HG03457 (cell line): Measurements from ENCODE around the gene COMTD1.
A peak's percentile ranks its signal among the peaks of the same experiment; 100 is the strongest.
"Not testable (repeated sequence)": the region's sequence is repeated elsewhere in the genome, so short reads cannot be mapped to it uniquely, and the experiment has no call there.

Experiments used
- ATAC-seq: cut with Tn5 transposase; IDR thresholded peaks from one replicate; pipeline ENCODE4 v1.9.1; 2021; ENCODE audit warnings: moderate number of reproducible peaks; ENCODE audit not compliant: unreplicated experiment

COMTD1 gene

DNA sequence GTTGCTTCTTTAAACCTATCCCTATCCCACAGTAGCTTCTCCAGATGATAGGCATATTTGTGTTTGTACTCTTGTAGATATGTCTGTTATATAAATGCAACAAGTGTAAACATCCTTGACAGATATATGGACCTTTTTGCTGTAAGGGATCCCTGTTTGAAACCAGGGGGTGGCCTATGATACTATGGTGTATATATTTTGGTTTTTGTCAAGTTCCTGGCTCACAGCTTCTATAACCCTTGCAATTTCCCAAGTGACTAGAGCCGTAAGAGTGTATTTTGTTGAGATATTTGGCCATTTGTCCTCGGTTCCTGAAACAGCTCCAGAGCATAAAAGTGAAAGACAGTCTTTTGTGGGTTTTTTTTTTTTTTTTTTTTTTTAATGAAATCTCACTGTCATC, 9.7 kb downstream of the COMTD1 start:
- no peak for ATAC-seq

- ATAC-seq, result no peak
Measured at GRCh38 chr10:75223507-75223906, 12.2 kb downstream of the COMTD1 start.

DNA sequence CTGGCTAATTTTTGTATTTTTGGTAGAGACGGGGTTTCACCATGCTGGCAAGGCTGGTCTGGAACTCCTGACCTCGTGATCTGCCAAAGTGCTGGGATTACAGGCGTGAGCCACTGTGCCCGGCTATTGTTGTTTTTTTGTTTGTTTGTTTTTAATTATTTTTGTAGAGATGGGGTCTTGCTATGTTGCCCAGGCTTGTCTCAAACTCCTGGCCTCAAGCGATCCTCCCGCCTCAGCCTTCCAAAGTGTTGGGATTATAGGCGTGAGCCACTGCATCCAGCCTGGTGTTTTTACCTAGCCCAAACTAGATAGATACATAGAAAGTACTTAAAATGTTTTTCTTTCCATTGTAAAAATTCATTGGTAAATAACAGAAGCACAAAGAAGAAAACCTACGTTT, 14.3 kb downstream of the COMTD1 start:
- ATAC-seq, result not testable (repeated sequence)

- ATAC-seq, result no peak
Measured at GRCh38 chr10:75220274-75220673, 15.5 kb downstream of the COMTD1 start.

GRCh38 chr10:75212343-75212742, 23.4 kb downstream of the COMTD1 start:
- no peak for ATAC-seq

DNA sequence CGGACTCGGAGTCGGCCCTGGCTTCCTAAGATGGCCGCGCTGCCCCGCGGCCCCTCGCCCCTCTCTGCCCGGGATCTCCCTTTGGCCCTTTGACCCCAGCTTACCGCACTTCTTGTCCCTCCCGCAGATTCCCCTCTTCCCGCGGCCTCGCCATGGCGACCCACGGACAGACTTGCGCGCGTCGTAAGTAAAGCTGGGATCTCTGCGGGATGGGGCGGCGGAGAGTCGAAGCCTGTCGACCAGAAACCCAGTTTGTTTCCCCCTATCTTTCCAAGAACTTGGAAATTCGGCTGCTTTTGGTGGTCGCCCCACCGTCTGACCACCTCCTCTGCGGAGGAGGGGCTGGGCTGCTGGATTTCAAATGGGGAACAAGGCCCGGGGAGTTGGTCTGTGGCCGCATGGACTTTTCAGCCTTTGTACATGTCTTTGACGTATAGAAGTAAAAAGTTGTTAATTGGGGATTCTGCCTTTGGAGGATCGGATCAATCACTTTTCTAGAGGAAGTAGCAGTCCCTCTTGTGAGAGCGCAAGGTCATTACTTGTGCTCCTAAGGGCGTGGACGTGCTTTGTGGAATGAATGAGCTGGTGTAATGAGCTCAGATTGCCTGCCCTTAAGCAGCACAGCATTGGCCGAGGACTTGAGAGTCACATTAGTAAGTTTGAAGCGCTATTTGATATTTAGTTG, 24.6 kb downstream of the COMTD1 start:
- no peak for ATAC-seq

DNA sequence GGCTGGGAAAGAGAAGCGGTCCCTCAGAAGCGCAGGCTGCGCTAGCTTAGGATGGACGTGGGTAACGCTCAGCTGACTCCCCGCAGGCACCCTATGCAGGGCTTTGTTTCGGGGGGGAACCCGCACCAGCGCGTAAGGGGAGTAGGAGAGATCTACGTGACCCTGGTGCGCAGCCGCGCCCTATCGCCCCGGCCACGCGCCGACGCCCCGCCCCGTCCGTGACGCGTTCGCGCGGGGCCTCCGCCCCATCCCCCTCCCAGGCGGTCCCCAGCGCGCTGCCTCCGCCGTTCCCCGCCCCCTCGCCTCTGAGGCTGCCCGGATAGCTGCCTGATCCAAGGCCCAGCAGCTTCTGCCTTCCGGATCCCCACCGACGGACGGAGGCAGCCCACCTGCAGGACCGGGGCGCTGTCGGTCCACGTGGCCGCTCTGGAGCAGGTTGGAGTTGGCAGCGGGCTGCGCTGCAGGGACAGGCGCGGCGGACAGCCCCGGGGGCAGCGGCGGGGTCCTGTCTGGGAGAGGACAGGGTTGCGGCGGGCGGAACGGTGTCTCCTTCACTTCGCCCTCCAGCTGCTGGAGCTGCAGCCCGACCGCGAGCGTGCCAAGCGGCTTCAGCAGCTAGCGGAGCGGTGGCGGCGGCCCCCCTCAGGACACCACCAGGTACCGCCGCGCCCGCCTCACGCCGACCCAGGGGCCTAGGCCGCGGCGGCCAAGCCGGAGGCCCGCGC, 25.3 kb downstream of the COMTD1 start, which contains the start of gene VDAC2:
TSS of gene VDAC2 (plus strand) at position 515 of the 725 bp plus-strand sequence. CDS start 363 bp downstream, outside the sequence.
- ATAC-seq, result peak; percentile 88

DNA sequence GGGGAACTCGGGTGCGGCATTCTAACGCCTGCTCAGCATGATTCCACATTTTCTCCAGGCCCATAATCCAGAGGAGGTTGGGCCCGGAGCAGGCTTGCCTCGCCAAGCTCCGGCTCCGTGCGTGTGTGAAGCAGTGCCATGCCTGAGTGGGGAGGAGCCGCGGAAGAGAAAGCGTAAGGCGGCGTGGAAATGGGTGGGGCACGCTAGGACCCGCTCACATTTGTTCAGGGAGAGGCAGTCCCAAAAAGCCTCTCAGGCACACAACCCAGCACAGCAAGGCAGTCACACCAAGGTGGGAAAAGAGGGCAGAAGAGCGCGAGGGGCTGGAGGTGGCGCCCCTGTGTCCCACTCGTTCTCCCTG, 25.9 kb downstream of the COMTD1 start:
- ATAC-seq, result peak; percentile 32

DNA sequence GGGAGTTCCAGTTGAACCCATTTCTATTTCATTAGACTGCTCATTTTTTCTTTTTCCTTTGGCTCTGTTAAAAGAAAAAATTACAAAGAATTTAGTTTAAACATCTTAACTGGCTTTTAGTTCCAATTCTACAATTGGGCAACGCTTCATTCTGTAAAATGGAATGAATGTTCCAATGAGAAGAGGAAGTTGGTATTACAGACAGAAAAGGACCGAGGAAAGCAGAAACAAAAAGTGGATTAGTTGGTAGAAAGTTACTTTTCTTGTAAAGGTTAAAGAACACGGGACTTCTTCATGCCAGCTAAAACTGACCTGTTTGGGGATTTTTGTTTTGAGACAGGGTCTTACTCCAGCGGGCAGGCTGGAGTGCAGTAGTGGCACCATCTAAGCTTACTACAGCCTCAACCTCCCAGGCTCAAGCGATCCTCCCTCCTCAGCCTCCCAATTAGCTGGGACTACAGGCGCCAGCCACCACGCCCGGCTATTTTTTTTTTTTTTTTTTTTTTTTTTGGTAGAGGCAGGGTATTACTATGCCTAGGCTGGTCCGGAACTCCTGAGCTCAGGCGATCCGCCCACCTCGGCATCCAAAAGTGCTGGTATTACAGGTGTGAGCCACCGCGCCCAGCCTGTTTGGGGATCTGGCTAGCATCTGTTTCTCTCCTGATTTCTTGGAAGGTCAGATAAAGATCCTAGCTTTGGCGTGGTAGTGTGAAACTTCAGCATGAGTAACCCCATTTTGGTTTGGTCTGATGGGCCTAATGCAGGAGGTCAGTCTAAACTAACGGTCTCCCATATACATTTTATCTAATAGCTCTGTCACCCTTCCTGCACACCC, 26.5 kb downstream of the COMTD1 start:
- ATAC-seq, result no peak

GRCh38 chr10:75208181-75208580, 27.6 kb downstream of the COMTD1 start:
- no peak for ATAC-seq

- no peak for ATAC-seq
Measured at GRCh38 chr10:75207857-75208144, 28.0 kb downstream of the COMTD1 start.

DNA sequence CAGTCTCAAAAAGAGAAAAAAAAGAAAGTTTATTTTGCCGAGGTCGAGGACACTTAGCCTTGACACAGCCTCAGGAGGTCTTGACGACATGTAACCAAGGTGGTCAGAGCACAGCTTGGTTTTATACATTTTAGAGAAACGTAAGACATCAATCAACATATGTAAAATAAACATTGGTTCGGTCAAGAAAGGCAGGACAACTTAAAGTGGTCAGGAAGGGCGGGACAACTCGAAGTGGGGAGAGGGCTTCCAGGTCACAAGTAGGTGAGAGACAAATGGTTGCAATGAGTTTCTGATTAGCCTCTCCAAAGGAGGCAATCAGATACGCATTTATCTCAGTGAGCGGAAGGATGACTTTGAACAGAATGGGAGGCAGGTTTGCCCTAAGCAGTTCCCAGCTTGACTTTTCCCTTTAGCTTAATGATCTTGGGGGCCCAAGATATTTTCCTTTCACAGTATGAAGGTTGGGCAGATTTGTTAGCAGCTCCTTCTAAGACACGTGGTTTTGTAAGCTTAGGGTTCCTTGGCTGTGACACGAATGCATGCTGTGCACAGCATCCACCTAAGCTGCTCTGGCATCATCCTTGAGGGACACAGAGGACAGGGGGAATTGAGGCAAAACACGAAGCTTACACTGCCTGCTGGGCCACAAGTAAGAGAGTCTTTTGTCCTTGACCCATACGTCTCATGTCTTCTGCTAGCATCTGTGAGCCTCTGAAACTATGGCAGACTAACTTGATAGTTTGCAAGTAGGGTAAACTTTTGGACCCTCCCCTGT, 28.5 kb downstream of the COMTD1 start:
- no peak for ATAC-seq

DNA sequence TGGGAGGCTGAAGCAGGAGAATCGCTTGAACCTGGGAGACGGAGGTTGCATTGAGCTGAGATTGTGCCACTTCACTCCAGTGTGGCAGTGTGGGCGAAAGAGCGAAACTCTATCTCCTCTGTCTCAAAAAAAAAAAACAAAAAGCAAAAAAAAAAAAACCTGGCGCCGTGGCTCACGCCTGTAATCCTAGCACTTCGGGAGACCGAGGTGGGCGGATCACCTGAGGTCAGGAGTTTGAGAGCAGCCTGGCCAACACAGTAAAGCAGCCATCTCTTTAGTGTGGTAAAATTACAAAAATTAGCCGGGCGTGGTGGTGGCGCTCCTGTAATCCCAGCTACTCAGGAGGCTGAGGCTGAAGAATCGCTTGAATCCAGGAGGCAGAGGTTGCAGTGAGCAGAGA, 29.1 kb downstream of the COMTD1 start:
- ATAC-seq, result not testable (repeated sequence)

GRCh38 chr10:75205908-75206307, 29.8 kb downstream of the COMTD1 start:
- ATAC-seq, result no peak

DNA sequence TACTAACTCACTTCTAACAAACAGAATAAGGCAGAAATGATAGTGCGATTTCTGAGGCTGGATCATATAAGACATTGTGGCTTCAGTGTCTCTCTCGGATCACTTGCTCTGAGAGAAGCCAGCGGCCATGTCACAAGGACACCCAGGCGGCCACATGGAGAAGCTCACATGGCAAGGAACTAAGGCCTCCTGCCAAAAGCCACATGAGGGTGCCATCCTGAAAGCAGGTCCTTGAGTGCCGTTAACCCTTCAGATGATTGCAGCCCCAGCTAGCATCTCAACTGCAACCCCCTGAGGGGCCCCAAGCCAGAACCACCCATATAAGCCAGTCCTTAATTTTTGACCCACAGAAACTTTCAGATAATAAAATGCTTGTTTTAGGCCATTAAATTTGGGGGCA, 32.0 kb downstream of the COMTD1 start:
- ATAC-seq, result no peak

DNA sequence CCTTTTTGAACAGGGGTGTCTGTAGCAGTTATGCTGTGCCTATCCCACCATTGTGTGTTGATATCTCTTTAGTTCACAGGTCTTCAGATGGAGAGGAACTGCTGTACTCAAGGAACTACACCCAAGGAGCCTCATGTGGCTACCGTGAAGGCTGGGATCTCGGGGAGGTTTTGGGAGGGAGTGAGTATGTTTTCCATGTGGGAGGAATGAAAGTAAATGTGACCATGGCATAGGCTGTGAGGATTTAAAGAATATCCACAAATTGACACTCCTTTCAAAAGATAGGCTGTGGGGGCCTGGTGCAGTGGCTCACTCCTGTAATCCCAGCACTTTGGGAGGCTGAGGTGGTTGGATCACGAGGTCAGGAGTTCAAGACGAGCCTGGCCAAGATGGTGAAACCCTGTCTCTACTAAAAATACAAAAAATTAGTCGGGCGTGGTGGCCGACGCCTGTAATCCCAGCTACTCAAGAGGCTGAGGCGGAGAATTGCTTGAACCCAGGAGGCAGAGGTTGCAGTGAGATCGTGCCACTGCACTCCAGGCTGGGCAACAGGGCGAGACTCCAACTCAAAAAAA, 32.6 kb downstream of the COMTD1 start:
- not testable (repeated sequence) for ATAC-seq

DNA sequence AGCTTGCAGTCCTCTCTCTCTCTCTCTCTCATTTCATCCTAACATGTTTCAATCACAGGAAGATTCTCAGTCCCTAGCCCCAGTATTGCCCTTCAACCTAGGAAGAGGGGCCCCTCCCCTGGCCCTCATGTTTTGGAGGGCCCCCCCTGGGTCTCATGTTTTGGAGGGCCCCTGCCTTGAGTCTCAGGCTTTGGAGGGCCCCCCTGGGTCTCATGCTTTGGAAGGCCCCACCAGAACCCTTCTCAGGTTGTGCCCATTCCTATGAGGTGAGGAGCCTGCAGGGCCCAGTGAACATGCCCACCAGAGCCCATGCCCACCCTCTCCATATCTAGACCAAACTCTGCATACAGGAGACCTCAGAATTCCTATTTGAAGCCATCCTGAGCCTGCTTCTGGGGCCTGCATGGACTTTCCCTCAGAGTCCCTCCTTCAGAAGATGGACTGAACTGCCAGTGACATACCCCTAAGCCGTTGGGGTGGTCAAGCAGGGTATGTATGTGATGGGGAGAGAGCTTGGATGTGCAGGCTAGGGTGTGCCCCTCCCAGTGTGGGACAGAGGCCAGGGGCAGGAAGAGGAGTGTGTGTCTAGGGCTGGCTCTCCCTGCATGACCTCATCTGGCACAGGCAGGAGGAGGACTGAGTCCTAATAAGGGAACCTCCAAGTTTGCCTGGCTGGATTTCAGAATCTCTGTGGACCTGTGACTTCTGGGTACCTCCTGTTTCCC, 33.3 kb downstream of the COMTD1 start:
- ATAC-seq, result no peak

DNA sequence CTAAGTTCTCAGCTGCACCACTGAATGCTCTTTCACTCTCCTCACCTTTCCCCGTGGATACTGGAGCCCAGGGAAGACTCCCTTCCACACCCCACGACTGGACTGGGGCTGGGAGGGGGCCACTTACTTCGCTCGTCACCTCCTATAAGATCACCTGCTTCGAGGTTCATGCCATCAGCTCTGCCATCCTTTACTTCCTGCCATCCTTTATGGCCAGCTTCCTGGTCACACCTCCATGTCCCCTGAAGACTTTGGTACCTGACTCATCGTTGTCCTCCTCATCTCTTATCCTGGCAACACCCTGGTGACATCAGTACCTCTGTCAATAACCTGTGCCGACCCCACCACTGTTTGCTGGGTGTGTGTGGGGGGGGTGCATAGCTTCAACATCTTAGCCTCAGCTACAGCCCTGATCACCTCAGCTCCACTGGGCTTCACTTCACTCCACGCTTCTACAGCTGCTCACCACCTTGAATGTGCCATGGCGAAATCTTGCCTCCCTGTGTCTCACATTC, 33.9 kb downstream of the COMTD1 start:
- ATAC-seq, result no peak

- not testable (repeated sequence) for ATAC-seq
Measured at GRCh38 chr10:75199949-75200348, 35.8 kb downstream of the COMTD1 start.

DNA sequence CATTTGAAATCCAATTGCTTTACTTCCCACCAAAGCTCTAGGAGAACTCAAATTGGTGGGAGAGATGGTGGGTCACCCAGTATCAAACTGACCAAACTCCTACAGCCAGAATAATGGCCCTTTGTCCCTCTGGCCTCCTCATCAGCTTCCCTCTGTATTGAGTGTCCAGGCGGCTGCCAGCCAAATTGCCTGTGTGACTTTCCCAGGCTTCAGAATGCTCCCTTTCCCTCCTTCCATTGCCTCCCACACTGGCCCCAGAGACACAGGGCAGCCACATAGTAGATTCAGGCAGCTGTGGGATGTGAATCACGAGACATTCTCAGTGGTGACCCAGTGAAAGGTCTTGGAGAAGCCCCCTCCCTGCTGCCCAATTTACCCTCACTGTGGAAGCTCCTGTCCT, 37.9 kb downstream of the COMTD1 start:
- no peak for ATAC-seq
